ENCODE data around the gene BLM.

BLM gene

DNA sequence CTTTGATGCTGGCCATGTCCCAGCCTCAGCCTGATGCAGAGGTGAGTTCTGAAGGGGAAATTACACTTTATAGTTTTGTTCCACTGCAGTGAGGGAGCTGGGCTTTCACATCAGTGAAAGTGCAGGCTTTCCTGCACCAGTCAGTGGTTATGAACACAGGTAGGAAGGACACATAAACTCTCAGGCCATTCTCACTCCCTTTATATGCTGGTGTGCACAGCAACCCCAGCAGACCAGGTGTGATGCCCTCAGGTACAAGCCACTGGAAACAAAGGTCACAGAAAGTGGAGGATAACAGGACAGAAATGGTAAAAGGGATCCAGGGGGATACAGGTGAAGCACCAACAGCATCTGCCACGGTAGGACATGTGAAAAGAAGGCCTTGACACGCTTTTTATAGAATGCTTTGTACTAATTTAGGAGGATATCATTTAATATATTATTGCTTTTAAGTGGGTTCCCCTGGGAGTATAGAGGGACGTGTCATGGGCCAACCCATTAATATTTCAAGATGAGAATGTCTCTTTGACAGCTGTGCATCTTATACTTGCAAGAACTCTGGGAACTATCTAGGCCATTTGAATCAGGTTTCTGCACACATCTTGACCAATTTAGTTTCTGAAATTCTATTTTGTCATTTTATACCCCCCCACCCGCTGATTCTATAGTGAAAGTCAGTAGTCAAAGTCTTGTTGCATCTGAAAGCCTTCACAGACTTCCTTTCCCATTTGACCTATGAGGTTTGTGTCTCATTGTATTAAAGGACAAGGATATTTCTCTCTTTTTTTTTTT, 25.0 kb upstream of the BLM start:
- no peak for DNase-seq

DNA sequence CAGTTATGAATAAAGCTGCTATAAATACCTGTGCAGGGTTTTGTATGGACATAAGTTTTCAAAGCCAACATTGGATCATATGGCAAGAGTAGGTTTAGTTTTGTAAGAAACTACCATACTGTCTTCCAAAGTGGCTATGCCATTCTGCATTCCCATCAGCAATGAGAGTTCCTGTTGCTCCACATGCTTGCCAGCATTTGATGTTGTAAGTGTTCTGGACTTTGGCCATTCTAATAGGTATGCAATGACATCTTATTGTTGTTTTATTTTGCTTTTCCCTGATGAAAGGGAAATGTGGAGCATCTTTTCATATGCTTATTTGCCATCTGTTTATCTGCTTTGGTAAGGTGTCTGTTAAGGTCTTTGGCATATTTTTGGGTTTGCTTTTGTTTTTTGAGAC, 22.2 kb upstream of the BLM start:
- no peak for DNase-seq

DNA sequence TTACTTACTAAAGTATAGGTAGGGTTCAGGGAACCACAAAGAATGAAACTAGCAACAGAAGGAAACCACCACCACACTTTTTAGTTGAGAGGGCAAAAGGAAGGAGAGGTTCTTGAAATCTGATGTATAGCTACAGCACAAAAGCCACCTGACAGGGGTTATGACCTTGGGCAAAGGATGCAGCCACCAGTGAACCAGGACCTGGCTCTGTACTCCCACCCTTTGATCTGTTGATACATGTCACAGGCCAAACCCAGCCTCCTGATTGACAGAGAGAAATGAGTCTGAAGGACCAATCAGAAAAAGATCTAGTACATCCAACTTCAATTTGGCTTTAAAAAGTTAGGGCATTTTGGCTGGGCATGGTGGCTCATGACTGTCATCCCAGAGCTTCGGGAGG, 20.0 kb upstream of the BLM start:
- no peak for DNase-seq

GRCh38 chr15:90698629-90699028, 18.5 kb upstream of the BLM start:
- no peak for DNase-seq

DNA sequence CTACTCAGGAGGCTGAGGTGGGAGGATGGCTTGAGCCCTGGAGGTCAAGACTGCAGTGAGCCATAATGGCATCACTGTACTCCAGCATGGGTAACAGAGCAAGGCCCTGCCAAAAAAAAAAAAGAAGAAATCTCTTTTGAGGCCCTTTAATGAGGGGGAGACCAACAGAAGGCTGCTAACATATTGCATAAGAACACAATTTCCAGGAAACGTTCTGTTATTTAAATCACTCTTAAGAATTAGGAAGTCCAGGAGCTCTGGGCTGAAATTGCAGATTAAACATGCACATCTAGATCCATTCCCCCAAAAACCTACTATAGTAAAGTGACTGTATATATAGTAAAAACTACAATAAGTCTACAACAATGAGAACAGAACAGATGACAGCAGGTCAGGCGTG, 16.1 kb upstream of the BLM start:
- peak; percentile 61 for DNase-seq

GRCh38 chr15:90701880-90702630, 15.1 kb upstream of the BLM start:
- peak; percentile 71 for DNase-seq

DNA sequence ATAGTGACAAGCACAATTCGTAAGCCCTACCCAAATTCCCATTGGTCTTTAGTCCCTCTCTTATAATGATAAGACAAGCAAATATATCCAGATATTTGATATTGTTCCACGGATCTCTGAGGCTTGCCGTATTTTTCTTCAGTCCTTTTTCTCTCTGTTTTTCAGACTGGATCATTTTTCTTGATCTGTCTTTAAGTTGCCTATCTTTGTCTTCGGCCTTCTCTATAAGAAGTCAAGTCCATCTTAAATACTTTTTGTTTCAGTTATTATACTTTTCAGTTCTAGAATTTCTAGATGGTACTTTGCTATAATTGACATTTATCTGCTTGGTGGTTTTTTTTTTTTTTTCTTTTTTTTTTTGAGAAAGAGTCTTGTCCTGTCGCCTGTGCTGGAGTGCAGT, 13.7 kb upstream of the BLM start:
- no peak for DNase-seq

DNA sequence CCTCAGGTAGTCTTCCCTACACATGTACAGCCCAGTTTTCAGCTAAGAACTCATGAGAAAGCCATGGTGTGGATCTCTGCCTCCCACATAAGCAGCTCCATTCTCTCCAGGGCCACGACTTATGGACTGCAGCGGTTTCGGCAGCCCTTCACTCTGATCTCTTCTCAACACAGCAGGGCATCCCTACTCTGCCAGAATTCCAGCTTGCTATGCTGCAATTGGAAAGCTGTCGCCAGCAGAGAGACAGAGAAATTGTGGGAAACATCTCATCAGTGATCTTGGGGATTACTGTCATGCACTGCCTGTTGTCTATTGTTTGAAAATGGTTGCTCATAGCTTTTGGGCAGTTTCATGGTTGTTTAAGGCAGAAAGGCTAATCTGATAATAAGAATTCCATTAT, 11.9 kb upstream of the BLM start:
- no peak for DNase-seq

DNA sequence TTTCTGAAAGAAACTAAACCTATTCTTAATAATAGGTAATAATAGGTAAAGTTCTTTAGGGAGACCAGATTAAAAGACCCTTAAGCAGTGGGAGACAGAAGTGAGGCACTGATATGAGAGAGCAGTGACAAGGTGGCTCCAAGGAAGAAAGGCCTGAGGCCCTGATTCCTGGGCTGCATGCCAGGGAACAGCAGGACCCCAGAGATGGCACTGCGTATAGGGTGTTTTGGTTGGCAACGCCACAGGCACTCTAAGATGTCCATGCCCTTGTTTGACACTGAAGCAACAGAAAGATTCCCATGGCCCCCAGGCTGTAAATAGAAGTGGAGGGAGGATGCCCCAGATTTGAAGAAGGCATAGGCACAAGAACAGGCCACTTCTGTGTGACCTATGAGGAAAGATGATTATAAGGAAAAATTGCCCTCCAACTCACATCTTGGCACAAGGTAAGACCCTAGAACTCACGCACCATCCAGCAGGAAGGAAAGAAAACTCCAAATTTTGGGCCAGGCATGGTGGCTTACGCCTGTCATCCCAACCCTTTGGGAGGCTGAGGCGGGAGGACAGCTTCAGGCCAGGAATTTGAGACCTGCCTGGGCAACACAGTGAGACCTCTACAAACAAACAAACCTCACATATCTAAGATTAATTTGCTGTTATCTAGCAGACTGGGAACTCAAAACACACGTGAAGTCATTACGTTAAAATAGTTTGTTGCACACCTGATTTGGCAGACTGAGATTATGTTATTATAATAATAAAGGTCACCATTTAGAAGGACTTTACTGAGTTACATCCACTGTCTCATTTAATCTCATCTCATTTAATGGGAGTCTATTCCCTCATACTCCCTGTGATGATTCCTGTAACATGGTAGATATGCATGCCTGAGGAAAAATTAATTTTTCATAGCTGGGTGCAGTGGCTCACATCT, 10.5 kb upstream of the BLM start:
- no peak for DNase-seq

DNA sequence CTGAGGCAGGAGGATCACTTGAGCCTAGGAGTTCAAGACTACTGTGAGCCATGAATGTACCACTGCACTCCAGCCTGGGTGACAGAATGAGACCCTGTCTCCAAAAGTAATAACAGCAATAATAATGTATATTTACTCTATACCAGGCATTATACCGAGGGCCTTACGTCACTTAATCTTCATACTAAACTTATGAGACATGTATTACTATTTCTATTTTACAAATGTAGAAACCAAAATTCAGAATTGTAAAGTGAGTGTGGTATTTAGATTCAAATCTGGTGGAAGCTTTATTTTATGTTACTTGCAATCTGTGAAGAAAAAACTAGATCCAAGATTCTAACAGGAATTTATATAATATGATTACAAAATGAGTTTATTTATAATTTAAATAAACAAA, 9.7 kb upstream of the BLM start:
- DNase-seq: no peak

- DNase-seq: no peak
Measured at GRCh38 chr15:90708516-90708915, 8.6 kb upstream of the BLM start.

GRCh38 chr15:90709278-90709677, 7.9 kb upstream of the BLM start:
- DNase-seq: no peak

- no peak for DNase-seq
Measured at GRCh38 chr15:90710436-90711027, 6.6 kb upstream of the BLM start.

DNA sequence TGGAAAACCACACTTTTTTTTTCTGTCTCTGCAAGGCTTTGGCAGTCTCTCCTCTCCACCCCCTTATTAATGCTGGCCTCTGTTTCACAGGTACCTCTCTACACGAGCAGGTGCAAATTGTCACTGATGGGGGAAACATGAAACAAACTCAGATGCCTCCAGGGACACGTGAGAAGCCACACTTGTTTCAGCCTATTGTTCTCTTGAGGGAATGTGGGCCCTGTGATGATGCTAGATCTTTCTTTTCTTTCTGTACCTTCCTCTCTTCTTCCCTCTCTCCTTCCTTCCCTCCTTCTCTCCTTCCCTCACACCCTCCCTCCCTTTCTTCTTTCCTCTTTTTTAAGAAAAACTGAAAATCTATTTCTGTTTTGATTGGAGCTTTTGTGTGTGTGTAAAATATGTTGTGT, 5.7 kb upstream of the BLM start:
- DNase-seq: no peak

DNA sequence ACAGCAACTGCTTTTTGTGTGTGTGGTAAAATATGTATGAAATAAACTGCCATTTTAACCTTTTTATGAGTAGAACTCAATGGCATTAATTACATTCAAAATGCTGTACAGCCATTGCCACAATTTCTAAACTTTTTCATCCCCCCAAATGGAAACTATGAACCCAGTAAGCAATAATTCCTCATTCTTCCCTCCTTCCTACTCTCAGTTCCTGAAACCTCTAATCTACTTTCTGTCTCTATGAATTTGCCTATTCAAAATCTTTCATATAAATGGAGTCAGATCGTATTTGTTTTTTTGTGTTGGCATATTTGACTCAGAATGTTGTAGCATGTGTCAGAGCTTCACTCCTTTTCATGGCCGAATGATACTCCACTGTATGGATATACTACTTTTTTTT, 5.3 kb upstream of the BLM start:
- DNase-seq: peak; percentile 66

- DNase-seq: no peak
Measured at GRCh38 chr15:90713081-90713480, 4.1 kb upstream of the BLM start.

- DNase-seq: no peak
Measured at GRCh38 chr15:90716317-90716975, 700 bp upstream of the BLM start.

DNA sequence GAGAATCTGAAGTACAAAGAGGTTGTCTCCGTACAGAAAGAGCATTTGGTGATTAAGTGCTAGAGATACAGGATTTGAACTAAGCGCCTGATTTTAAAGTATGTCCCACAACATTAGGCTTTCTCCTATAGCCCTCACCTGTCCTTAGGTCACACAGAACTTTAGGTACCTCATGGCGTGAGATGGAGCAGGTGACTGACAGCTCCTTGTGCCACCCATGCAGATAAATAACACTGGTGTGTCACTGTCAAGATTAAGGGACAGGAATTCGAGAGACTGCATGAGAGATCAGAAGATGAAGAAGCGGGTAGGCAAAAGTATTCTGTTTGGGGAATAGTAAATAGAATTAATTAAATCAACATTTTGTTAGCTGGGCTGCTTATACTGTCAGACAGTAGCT, 1.1 kb downstream of the BLM start:
- DNase-seq: no peak

DNA sequence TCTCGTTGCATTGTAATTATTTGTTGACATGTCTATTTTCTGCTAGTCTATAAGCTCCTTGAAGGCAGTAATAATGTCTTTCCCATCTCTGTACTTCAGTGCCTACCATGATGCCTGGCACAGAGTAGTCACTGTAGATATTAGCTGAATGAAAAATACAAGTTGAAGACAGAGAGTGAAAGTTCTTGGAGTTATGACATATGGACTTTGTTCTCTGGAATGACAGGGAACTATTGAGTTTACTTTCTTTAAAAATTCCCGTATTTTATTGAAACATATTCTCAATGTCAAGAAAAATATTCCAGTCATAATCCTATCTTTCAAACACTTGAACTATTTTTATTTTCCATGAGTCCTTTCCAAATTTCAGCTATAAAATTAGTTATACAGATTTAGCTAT, 3.0 kb downstream of the BLM start:
- DNase-seq: no peak

DNA sequence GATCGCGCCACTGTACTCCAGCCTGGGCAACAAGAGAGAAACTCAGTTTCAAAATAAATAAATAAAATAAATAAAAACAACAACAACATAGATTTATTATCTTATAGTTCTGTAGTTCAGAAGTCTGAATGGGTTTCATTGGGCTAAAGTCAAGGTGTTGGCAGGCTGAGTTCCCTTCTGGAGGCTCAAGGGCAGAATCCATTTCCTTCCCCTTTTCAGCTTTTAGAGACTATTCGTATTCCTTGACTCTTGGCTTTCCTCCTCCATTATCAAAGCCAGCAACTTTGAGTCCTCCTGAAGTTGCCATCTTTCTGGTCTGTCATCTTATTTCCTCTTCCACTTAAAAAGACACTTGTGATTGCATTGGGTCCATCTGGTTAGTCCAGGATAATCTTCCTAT, 12.1 kb downstream of the BLM start:
- DNase-seq: peak; percentile 25

- DNase-seq: no peak
Measured at GRCh38 chr15:90730290-90730689, 13.1 kb downstream of the BLM start.

DNA sequence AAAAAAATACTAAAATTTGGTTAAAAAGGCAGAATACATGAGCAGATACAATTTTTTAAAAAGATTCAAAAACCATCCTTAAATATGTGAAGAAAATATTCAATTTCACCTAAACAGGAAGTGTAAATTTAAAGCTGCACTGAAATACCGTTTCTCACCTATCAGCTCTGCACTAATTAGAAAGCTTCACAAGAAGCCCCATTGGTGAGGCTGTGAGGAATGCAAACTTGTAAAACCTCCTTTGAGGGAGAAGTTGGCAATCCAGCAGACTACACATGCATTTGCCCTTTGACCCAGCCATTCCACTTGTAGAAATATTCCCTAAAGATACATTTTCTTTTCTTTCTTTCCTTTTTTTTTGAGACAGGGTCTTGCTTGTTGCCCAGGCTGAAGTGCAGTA, 18.8 kb downstream of the BLM start:
- DNase-seq: no peak

DNA sequence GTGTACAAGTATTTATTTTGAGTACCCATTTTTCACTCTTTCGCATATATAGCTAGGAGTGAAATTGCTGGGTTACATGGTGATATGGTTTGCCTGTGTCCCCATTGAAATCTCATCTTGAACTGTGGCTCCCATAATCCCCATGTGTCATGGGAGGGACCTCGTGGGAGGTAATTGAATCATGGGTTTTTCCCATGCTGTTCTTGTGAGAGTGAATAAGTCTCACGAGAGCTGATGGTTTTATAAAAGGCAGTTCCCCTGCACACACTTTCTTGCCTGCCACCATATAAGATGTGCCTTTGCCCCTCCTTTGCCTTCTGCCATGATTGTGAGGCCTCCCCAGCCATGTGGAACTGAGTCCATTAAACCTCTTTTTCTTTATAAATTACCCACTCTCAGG, 23.4 kb downstream of the BLM start:
- peak; percentile 50 for DNase-seq
